K562 (cell line): ENCODE results near the gene ZDHHC8.

Experiments used
- CBX1 ChIP-seq: sonication (generic); IDR thresholded peaks from 2 replicates; pipeline ENCODE4 v1.6.1; 2016; ENCODE audit warnings: antibody characterized with exemption, low read depth, mild to moderate bottlenecking
- CREB1 ChIP-seq, 2 experiments: sonication (generic) in 1 of 2; formaldehyde crosslinking in 1 of 2; IDR thresholded peaks; 2 replicates each; pipeline versions ENCODE4 v1.6.1 to v1.8.0; 2012 to 2022; ENCODE audit warnings: inconsistent platforms in 1 of 2, mild to moderate bottlenecking in 1 of 2, missing genetic modification reagents in 1 of 2, moderate library complexity in 1 of 2
- ETS2 ChIP-seq: IDR thresholded peaks from 2 replicates; pipeline ENCODE4 v1.6.1; 2016; ENCODE audit warnings: borderline replicate concordance, missing genetic modification characterization, mild to moderate bottlenecking, moderate library complexity, missing compliant biosample characterization; ENCODE audit not compliant: poor library complexity, severe bottlenecking
- FOS ChIP-seq: IDR thresholded peaks from 3 replicates; pipeline ENCODE4 v1.6.1; 2011; ENCODE audit not compliant: insufficient read length; ENCODE audit errors: extremely low read depth
- KLF1 ChIP-seq: fragments of 450-650 bp; IDR thresholded peaks from 2 replicates; pipeline ENCODE4 v1.6.1; 2016; ENCODE audit warnings: missing genetic modification characterization, missing compliant biosample characterization
- KLF10 ChIP-seq: fragments of 250-450 bp; sonication (Bioruptor Pico); IDR thresholded peaks from 2 replicates; pipeline ENCODE4 v1.6.1; 2021; ENCODE audit warnings: matching md5 sums
- POLR2A ChIP-seq: fragments of 450-650 bp; conservative IDR thresholded peaks from 2 replicates; pipeline ENCODE4 v1.6.1; 2016
- POLR2AphosphoS5 ChIP-seq: IDR thresholded peaks from 2 replicates; pipeline ENCODE4 v1.6.1; 2011; ENCODE audit warnings: mild to moderate bottlenecking, low read depth, low read length, moderate library complexity; ENCODE audit not compliant: control insufficient read depth, insufficient read depth
- PREB ChIP-seq: sonication (generic); formaldehyde crosslinking; IDR thresholded peaks from 2 replicates; pipeline ENCODE4 v1.8.1; 2023; ENCODE audit warnings: mild to moderate bottlenecking, missing genetic modification reagents
- RNF2 ChIP-seq: sonication (generic); IDR thresholded peaks from 2 replicates; pipeline ENCODE4 v1.6.1; 2016
- ZBTB1 ChIP-seq: sonication (generic); formaldehyde crosslinking; IDR thresholded peaks from 2 replicates; pipeline ENCODE4 v1.8.1; 2023; ENCODE audit warnings: missing genetic modification reagents, low read depth, mild to moderate bottlenecking, borderline replicate concordance
- TF ChIP-seq, protein P1 (sequence below), 2 experiments: fragments of 450-650 bp in 1 of 2; sonication (generic) in 1 of 2; formaldehyde crosslinking in 1 of 2; IDR thresholded peaks in 1 of 2; conservative IDR thresholded peaks in 1 of 2; 2 replicates each; pipeline versions ENCODE4 v1.6.1 to v1.8.1; 2016 to 2023; ENCODE audit warnings: mild to moderate bottlenecking in 2 of 2, moderate library complexity in 2 of 2, inconsistent platforms in 1 of 2, missing genetic modification reagents in 1 of 2

DNA sequence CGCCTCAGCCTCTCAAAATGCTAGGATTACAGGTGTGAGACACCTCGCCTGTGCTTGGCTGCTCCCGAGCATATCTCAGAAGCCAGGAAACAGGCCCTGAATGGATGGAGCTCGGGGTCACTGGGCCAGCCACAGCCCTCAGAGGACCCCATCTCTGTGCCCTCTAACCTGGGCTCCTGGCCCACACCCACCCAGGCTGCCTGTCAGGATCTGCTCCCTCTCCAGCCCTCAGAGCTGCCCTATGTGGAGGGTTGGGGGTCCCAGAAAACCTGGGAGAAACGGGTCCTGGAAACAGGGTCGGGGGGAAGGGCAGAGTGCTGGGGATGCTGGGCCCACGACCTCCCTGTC lies 24.4 kb downstream of the ZDHHC8 start:
- no peak for TF ChIP-seq ETS2 (tag)
- TF ChIP-seq ZBTB1 (CRISPR knock-in tag), result no peak
- TF ChIP-seq, protein P1, sequence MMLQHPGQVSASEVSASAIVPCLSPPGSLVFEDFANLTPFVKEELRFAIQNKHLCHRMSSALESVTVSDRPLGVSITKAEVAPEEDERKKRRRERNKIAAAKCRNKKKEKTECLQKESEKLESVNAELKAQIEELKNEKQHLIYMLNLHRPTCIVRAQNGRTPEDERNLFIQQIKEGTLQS (IDR thresholded peaks at IDR 0.05), result no peak
- TF ChIP-seq, protein P1 (CRISPR knock-in tag; conservative IDR thresholded peaks at IDR 0.05), result no peak
- TF ChIP-seq RNF2, result no peak
- TF ChIP-seq CBX1, result no peak
- no peak for TF ChIP-seq POLR2AphosphoS5
- no peak for TF ChIP-seq CREB1 (IDR thresholded peaks at IDR 0.05)
- 0 out of 2 replicates have a peak, but pooled peaks have one; percentile 0 for TF ChIP-seq CREB1 (CRISPR knock-in tag; IDR thresholded peaks at IDR 0.05)
- TF ChIP-seq FOS, result no peak
- TF ChIP-seq KLF1 (tag), result no peak
- no peak for TF ChIP-seq PREB (CRISPR knock-in tag)
- no peak for TF ChIP-seq POLR2A
- no peak for TF ChIP-seq KLF10 (CRISPR knock-in tag)
